ENCODE measurements around the gene TAF4B.

The TAF4B gene

GRCh38 chr18:26383454-26384270 lies 157.4 kb downstream of the TAF4B start:
- Histone ChIP-seq H3K27me3 (replicated peaks; ENCODE audit: control insufficient read depth, insufficient read depth, low read length) (no peaks in the 10 kb centered on the region), H3K36me3 (ENCODE audit: control insufficient read depth, insufficient read depth, low read length) (no peaks in the 10 kb centered on the region), H3K4me3 (replicated peaks; ENCODE audit: low read depth, low read length) (no peak overlapping the region)
- no peak for DNase-seq (ENCODE audit: extremely low read depth, insufficient read length)
- peak; percentile 74 for TF ChIP-seq CTCF (IDR thresholded peaks at IDR 0.05; ENCODE audit: insufficient read depth, low read length, poor library complexity, severe bottlenecking)

- Histone ChIP-seq H3K4me3 (replicated peaks; ENCODE audit: low read depth, low read length) (no peak overlapping the region), H3K36me3 (ENCODE audit: control insufficient read depth, insufficient read depth, low read length) (no peaks in the 10 kb centered on the region; the same call in 1 of the 2 replicates), H3K27me3 (replicated peaks; ENCODE audit: control insufficient read depth, insufficient read depth, low read length) (no peaks in the 10 kb centered on the region)
- DNase-seq (ENCODE audit: extremely low read depth, insufficient read length): no peak
- TF ChIP-seq CTCF (IDR thresholded peaks at IDR 0.05; ENCODE audit: insufficient read depth, low read length, poor library complexity, severe bottlenecking): no peak
Measured at GRCh38 chr18:26386002-26386401, 159.8 kb downstream of the TAF4B start.

GRCh38 chr18:26386441-26386840 lies 160.2 kb downstream of the TAF4B start:
- no peak for TF ChIP-seq CTCF (IDR thresholded peaks at IDR 0.05; ENCODE audit: insufficient read depth, low read length, poor library complexity, severe bottlenecking)
- H3K27me3 ChIP-seq (replicated peaks; ENCODE audit: control insufficient read depth, insufficient read depth, low read length): no peaks in the 10 kb centered on the region
- H3K4me3 ChIP-seq (replicated peaks; ENCODE audit: low read depth, low read length): no peak overlapping the region
- no peaks in the 10 kb centered on the region; the same call in 1 of the 2 replicates for H3K36me3 ChIP-seq (ENCODE audit: control insufficient read depth, insufficient read depth, low read length)
- DNase-seq (ENCODE audit: extremely low read depth, insufficient read length): no peak

GRCh38 chr18:26394047-26394654 lies 167.9 kb downstream of the TAF4B start:
- no peaks in the 10 kb centered on the region; the same call in 1 of the 2 replicates for H3K36me3 ChIP-seq (ENCODE audit: control insufficient read depth, insufficient read depth, low read length)
- no peak overlapping the region for H3K4me3 ChIP-seq (replicated peaks; ENCODE audit: low read depth, low read length)
- TF ChIP-seq CTCF (IDR thresholded peaks at IDR 0.05; ENCODE audit: insufficient read depth, low read length, poor library complexity, severe bottlenecking): no peak
- DNase-seq (ENCODE audit: extremely low read depth, insufficient read length): no peak
- no peaks in the 10 kb centered on the region for H3K27me3 ChIP-seq (replicated peaks; ENCODE audit: control insufficient read depth, insufficient read depth, low read length)

GRCh38 chr18:26397019-26397418 lies 170.8 kb downstream of the TAF4B start:
- TF ChIP-seq CTCF (IDR thresholded peaks at IDR 0.05; ENCODE audit: insufficient read depth, low read length, poor library complexity, severe bottlenecking): no peak
- no peaks in the 10 kb centered on the region for H3K36me3 ChIP-seq (ENCODE audit: control insufficient read depth, insufficient read depth, low read length)
- DNase-seq (ENCODE audit: extremely low read depth, insufficient read length): no peak
- H3K4me3 ChIP-seq (replicated peaks; ENCODE audit: low read depth, low read length): no peak overlapping the region
- H3K27me3 ChIP-seq (replicated peaks; ENCODE audit: control insufficient read depth, insufficient read depth, low read length): no peaks in the 10 kb centered on the region

Data from GM06990 (cell line).